Mesenchymal stem cell (in vitro differentiated cells and primary cell): ENCODE results near the gene TSPAN4.
A peak's percentile ranks its signal among the peaks of the same experiment; 100 is the strongest.

ENCODE experiments used
- DNase-seq: peaks from one replicate; pipeline ENCODE4 v3.0.0-alpha.2; 2013
- H2AFZ ChIP-seq: one replicate; pipeline ENCODE4 v1.6.1; 2013; ENCODE audit warnings: low read depth, mild to moderate bottlenecking, control low read depth, inconsistent platforms, low read length, moderate library complexity
- H2AK5ac ChIP-seq: 2 replicates; pipeline ENCODE4 v1.6.1; 2013; ENCODE audit warnings: low read length, moderate library complexity, mild to moderate bottlenecking, inconsistent platforms; ENCODE audit not compliant: severe bottlenecking
- H2BK120ac ChIP-seq: one replicate; pipeline ENCODE4 v1.6.1; 2013; ENCODE audit warnings: low read depth, mild to moderate bottlenecking, inconsistent platforms, low read length, moderate library complexity
- H2BK12ac ChIP-seq, 2 experiments: one replicate each; pipeline ENCODE4 v1.6.1; 2013; ENCODE audit warnings: inconsistent platforms in 2 of 2, low read length in 2 of 2, mild to moderate bottlenecking in 2 of 2, moderate library complexity in 2 of 2, control low read depth in 1 of 2
- H2BK15ac ChIP-seq: one replicate; pipeline ENCODE4 v1.6.1; 2013; ENCODE audit warnings: mild to moderate bottlenecking, low read depth, inconsistent platforms; ENCODE audit not compliant: poor library complexity, severe bottlenecking
- H2BK5ac ChIP-seq: 2 replicates; pipeline ENCODE4 v1.6.1; 2013; ENCODE audit warnings: low read depth, mild to moderate bottlenecking, low read length, control low read depth, inconsistent platforms; ENCODE audit not compliant: poor library complexity, severe bottlenecking
- H3K14ac ChIP-seq, 2 experiments: one replicate each; pipeline ENCODE4 v1.6.1; 2013; ENCODE audit warnings: inconsistent platforms in 2 of 2, low read length in 2 of 2, control low read depth in 1 of 2, mild to moderate bottlenecking in 1 of 2, moderate library complexity in 1 of 2
- H3K18ac ChIP-seq, 2 experiments: one replicate each; pipeline ENCODE4 v1.6.1; 2013; ENCODE audit warnings: inconsistent platforms in 2 of 2, low read length in 2 of 2, control low read depth in 1 of 2, low read depth in 1 of 2, mild to moderate bottlenecking in 1 of 2
- H3K23ac ChIP-seq, 2 experiments: one replicate each; pipeline ENCODE4 v1.6.1; 2013; ENCODE audit warnings: inconsistent platforms in 2 of 2, low read length in 2 of 2, mild to moderate bottlenecking in 2 of 2, moderate library complexity in 2 of 2, control low read depth in 1 of 2
- H3K27ac ChIP-seq: 2 replicates; pipeline ENCODE4 v1.5.1; 2013; ENCODE audit warnings: mild to moderate bottlenecking, moderate library complexity, low read length, control low read depth, inconsistent platforms; ENCODE audit not compliant: poor library complexity, severe bottlenecking
- H3K27me3 ChIP-seq, 2 experiments: 2 replicates each; pipeline versions ENCODE4 v1.6.1 to v1.7.0; 2013; ENCODE audit warnings: low read length in 2 of 2, mild to moderate bottlenecking in 2 of 2, moderate library complexity in 2 of 2, control low read depth in 1 of 2, inconsistent platforms in 1 of 2; ENCODE audit not compliant: control insufficient read depth in 1 of 2, insufficient read depth in 1 of 2
- H3K36me3 ChIP-seq, 2 experiments: 2 replicates each; pipeline versions ENCODE4 v1.6.1 to v1.7.0; 2013; ENCODE audit warnings: low read length in 2 of 2, control low read depth in 1 of 2, inconsistent platforms in 1 of 2, low read depth in 1 of 2, mild to moderate bottlenecking in 1 of 2; ENCODE audit not compliant: insufficient read depth in 2 of 2, control insufficient read depth in 1 of 2
- H3K4ac ChIP-seq, 2 experiments: one replicate each; pipeline ENCODE4 v1.6.1; 2013; ENCODE audit warnings: inconsistent platforms in 2 of 2, low read length in 2 of 2, mild to moderate bottlenecking in 2 of 2, moderate library complexity in 2 of 2, control low read depth in 1 of 2, low read depth in 1 of 2
- H3K4me1 ChIP-seq: 2 replicates; pipeline ENCODE4 v1.6.1; 2013; ENCODE audit warnings: low read depth, low read length, control low read depth; ENCODE audit not compliant: control insufficient read depth, insufficient read depth
- H3K4me2 ChIP-seq: 2 replicates; pipeline ENCODE4 v1.6.1; 2013; ENCODE audit warnings: low read length, mild to moderate bottlenecking, inconsistent platforms; ENCODE audit not compliant: poor library complexity, severe bottlenecking
- H3K4me3 ChIP-seq, 2 experiments: 2 replicates each; pipeline versions ENCODE4 v1.5.1 to v1.7.0; 2013; ENCODE audit warnings: low read length in 2 of 2, mild to moderate bottlenecking in 2 of 2, control low read depth in 1 of 2, low read depth in 1 of 2; ENCODE audit not compliant: insufficient read depth in 1 of 2
- H3K79me1 ChIP-seq: replicated peaks from 2 replicates; pipeline ENCODE4 v1.6.1; 2013; ENCODE audit warnings: mild to moderate bottlenecking, control low read depth, low read length, inconsistent platforms; ENCODE audit not compliant: poor library complexity, severe bottlenecking
- H3K9ac ChIP-seq: 2 replicates; pipeline ENCODE4 v1.7.0; 2013; ENCODE audit warnings: mild to moderate bottlenecking, low read length, moderate library complexity
- H3K9me3 ChIP-seq: 2 replicates; pipeline ENCODE4 v1.7.0; 2013; ENCODE audit warnings: mild to moderate bottlenecking, low read length; ENCODE audit not compliant: control insufficient read depth
- H4K8ac ChIP-seq: one replicate; pipeline ENCODE4 v1.6.1; 2013; ENCODE audit warnings: inconsistent platforms, mild to moderate bottlenecking, low read length, moderate library complexity
- H4K91ac ChIP-seq: one replicate; pipeline ENCODE4 v1.6.1; 2013; ENCODE audit warnings: mild to moderate bottlenecking, low read length, inconsistent platforms
- WGBS: methylation state at CpG from one replicate; pipeline ENCODE4 v1.1.7; 2013; ENCODE audit warnings: mixed read lengths; 5-methylcytosine and 5-hydroxymethylcytosine counted together

The TSPAN4 gene

DNA sequence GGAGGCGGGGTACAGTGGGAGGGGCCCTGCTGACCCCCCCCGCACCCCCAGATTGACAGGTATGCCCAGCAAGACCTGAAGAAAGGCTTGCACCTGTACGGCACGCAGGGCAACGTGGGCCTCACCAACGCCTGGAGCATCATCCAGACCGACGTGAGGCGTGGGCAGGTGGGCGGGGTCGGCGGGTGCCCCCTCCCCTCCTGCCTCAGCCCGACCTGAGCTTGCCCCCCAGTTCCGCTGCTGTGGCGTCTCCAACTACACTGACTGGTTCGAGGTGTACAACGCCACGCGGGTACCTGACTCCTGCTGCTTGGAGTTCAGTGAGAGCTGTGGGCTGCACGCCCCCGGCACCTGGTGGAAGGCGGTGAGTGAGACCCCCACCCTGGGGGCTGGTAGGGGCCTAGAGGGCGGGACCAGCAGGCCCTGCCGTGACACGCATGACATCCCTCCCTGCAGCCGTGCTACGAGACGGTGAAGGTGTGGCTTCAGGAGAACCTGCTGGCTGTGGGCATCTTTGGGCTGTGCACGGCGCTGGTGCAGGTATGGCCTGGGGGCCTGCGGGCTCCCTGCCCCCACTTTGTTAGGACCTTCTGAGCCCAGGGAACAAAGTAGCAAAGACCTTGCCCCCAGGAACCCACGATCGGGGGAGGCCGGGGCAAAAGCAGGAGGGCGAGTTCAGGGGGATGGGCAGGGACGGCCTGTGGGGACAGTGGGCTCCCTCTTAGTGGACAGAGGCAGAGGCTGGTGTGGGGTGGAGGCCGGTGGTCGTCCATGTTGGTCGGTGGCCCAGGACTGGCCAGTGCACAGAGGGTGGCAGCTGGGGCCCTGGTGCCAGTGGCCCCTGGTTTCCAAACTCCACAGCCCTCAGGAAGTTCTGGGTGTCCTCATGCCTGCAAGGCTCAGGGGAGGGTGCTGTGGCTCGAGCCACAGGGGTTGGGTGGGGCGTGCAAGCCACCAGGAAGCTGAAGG lies 23.1 kb downstream of the TSPAN4 start:
- Histone ChIP-seq H2BK12ac (peak overlapping the region in 1 of 2 experiments; percentile 18), H3K9ac (no peak overlapping the region), H3K79me1 (peaks cover 3% of the 10 kb centered on the region), H2AFZ (no peak overlapping the region), H3K36me3 (peaks cover 50 to 68% of the 10 kb centered on the region in 2 experiments), H3K4me3 (no peak overlapping the region), H3K27ac (no peak overlapping the region), H2BK120ac (no peak overlapping the region), H2AK5ac (no peak overlapping the region), H3K18ac (no peak overlapping the region), H4K91ac (no peak overlapping the region), H3K4me1 (peaks cover 51% of the 10 kb centered on the region), H2BK5ac (no peak overlapping the region), H3K14ac (no peak overlapping the region), H4K8ac (no peak overlapping the region), H3K27me3 (no peaks in the 10 kb centered on the region), H3K9me3 (no peaks in the 10 kb centered on the region), H3K4me2 (no peak overlapping the region), H3K23ac (no peak overlapping the region), H2BK15ac (no peak overlapping the region), H3K4ac (no peak overlapping the region)
- DNase-seq = no peak
- 93% methylated on average over 41 of the region's 41 CpGs for WGBS

DNA sequence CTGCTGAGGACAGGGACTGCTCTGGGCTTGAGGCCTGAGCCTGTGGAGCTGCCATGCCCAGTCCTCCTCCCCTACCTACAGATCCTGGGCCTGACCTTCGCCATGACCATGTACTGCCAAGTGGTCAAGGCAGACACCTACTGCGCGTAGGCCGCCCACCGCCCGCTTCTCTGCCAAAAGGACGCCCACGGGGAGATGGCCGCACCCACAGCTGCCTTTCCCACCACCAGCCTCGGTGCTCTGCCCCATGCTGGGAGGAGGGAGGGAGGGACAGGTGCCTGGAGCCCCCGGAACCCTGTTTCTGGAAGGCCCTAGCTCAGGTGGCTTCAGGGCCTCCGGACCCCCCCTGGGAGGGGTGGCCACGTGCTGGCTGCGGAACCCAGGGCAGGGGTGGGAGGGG lies 23.8 kb downstream of the TSPAN4 start:
- Histone ChIP-seq H3K9ac (no peak overlapping the region), H3K9me3 (no peaks in the 10 kb centered on the region), H3K4me2 (no peak overlapping the region), H3K4me3 (no peak overlapping the region), H3K36me3 (peaks cover 50 to 71% of the 10 kb centered on the region in 2 experiments), H2AFZ (no peak overlapping the region), H3K27me3 (no peaks in the 10 kb centered on the region), H3K18ac (no peak overlapping the region), H3K4ac (no peak overlapping the region), H2BK15ac (no peak overlapping the region), H2AK5ac (no peak overlapping the region), H4K8ac (no peak overlapping the region), H3K4me1 (peaks cover 49% of the 10 kb centered on the region), H2BK120ac (no peak overlapping the region), H3K27ac (no peak overlapping the region), H3K14ac (no peak overlapping the region), H3K79me1 (peaks cover 1% of the 10 kb centered on the region), H4K91ac (no peak overlapping the region), H2BK12ac (no peak overlapping the region), H3K23ac (no peak overlapping the region), H2BK5ac (no peak overlapping the region)
- DNase-seq = no peak
- WGBS = 92% methylated on average over 13 of the region's 14 CpGs

DNA sequence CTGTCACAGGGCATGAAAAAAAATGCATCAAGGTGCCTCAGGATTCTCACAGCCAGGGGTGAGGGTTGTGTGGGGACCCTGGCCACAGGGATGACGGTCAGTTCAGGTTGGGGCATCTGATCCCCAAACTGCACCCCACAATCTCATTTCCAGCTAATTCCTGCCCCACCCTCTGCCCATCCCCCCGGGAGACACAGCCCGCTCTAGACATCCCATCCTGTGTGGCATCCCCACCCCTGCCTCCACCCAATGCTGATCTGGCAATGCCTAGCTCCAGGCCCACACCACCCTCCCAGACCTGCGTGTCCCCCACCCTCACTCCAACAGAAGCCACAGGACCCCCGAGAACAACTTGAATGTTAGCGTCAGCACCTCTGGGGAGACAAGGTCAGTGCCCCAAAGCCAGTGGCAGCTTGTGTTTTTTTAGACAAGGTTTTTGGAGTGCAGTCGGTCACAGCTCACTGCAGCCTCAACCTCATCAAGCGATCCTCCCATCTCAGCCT lies 25.3 kb downstream of the TSPAN4 start:
- no peak overlapping the region for H3K9ac ChIP-seq
- no peak overlapping the region for H3K4ac ChIP-seq
- no peak overlapping the region for H2AFZ ChIP-seq
- H3K27me3 ChIP-seq = no peaks in the 10 kb centered on the region
- H3K18ac ChIP-seq = no peak overlapping the region
- H3K23ac ChIP-seq = no peak overlapping the region
- H4K91ac ChIP-seq = no peak overlapping the region
- peaks cover 43 to 70% of the 10 kb centered on the region in 2 experiments for H3K36me3 ChIP-seq
- no peak overlapping the region for H2AK5ac ChIP-seq
- H2BK120ac ChIP-seq = no peak overlapping the region
- no peak overlapping the region for H3K27ac ChIP-seq
- H3K79me1 ChIP-seq = no peaks in the 10 kb centered on the region
- H4K8ac ChIP-seq = no peak overlapping the region
- no peak for DNase-seq
- no peak overlapping the region for H2BK15ac ChIP-seq
- no peaks in the 10 kb centered on the region for H3K9me3 ChIP-seq
- H3K14ac ChIP-seq = no peak overlapping the region
- H3K4me2 ChIP-seq = no peak overlapping the region
- H3K4me3 ChIP-seq = no peak overlapping the region
- peaks cover 38% of the 10 kb centered on the region for H3K4me1 ChIP-seq
- WGBS = 94% methylated on average over 8 of the region's 8 CpGs
- H2BK12ac ChIP-seq = no peak overlapping the region
- no peak overlapping the region for H2BK5ac ChIP-seq

DNA sequence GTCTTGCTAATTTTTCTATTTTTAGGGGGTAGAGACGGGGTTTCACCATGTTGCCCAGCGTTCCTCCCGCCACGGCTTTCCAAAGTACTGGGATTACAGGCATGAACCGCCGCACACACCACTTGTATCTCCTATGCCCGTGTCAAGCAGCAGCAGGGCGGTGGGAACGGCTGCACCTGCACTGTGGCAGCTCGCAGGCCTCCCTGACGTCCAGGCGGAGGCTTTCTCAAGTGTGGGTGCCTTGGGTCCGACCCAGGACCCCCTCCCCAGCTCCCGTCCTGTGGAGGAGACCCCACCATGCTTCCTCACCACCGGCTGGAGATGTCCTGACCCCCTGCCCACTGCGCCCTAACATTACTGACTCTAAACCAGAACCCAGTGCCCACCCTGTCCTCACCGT lies 25.7 kb downstream of the TSPAN4 start:
- Histone ChIP-seq H3K18ac (no peak overlapping the region), H3K27ac (no peak overlapping the region), H4K91ac (no peak overlapping the region), H2BK15ac (no peak overlapping the region), H2AK5ac (no peak overlapping the region), H3K4ac (no peak overlapping the region), H4K8ac (no peak overlapping the region), H3K9me3 (no peaks in the 10 kb centered on the region), H3K27me3 (no peaks in the 10 kb centered on the region), H2BK12ac (no peak overlapping the region), H2BK120ac (no peak overlapping the region), H2AFZ (no peak overlapping the region), H3K36me3 (peaks cover 39 to 68% of the 10 kb centered on the region in 2 experiments), H2BK5ac (no peak overlapping the region), H3K14ac (no peak overlapping the region), H3K4me2 (no peak overlapping the region), H3K9ac (no peak overlapping the region), H3K23ac (no peak overlapping the region), H3K79me1 (no peaks in the 10 kb centered on the region), H3K4me3 (no peak overlapping the region), H3K4me1 (peaks cover 33% of the 10 kb centered on the region)
- 93% methylated on average over 17 of the region's 17 CpGs for WGBS
- no peak for DNase-seq
